IMR-90 (cell line): ENCODE results near the gene RNGTT. TPM values are rescaled to one million over a fixed set of nuclear protein-coding genes. Genes with fewer than 3 reads are reported as not detected.

ENCODE experiments used
- ATAC-seq: fragments of 200-7000 bp; cut with Tn5 transposase; 2 replicates; pipeline ENCODE4 v1.9.1; 2020; ENCODE audit warnings: low read depth, mild to moderate bottlenecking, moderate library complexity
- BruUV-seq: library from RNA; stranded (reverse); fragments of 400-500 nt; replicated peaks from 2 replicates; lab custom pipeline; 2021; lab: Mats Ljungman, UMichigan
- CTCF ChIA-PET: fragments of 300-600 bp; formaldehyde crosslinking; extraction: SDS; loops from one replicate; lab custom pipeline; 2021; ENCODE audit warnings: antibody characterized with exemption; lab: Yijun Ruan, JAX
- POLR2A ChIA-PET: fragments of 300-600 bp; sonication (Branson Sonifier 250); formaldehyde crosslinking; loops from one replicate; lab custom pipeline; 2022; ENCODE audit warnings: antibody characterized with exemption; ENCODE audit not compliant: unreplicated experiment; lab: Charles Lee
- DNase-seq: peaks from one replicate; pipeline ENCODE4 v3.0.0; 2013
- H2AFZ ChIP-seq: replicated peaks from 2 replicates; pipeline ENCODE3; 2013; ENCODE audit warnings: low read length, mild to moderate bottlenecking; ENCODE audit not compliant: poor library complexity
- H2AK5ac ChIP-seq: 2 replicates; pipeline ENCODE4 v1.6.1; 2013; ENCODE audit warnings: low read depth, low read length, inconsistent platforms
- H2AK9ac ChIP-seq: replicated peaks from 2 replicates; pipeline ENCODE3; 2013; ENCODE audit warnings: mild to moderate bottlenecking, low read depth, low read length, moderate library complexity; ENCODE audit not compliant: poor library complexity
- H2BK120ac ChIP-seq: 2 replicates; pipeline ENCODE4 v1.6.1; 2013; ENCODE audit warnings: low read depth, low read length, inconsistent platforms
- H2BK15ac ChIP-seq: 3 replicates; pipeline ENCODE4 v1.6.1; 2013; ENCODE audit warnings: low read depth, low read length, inconsistent platforms
- H2BK20ac ChIP-seq: 2 replicates; pipeline ENCODE4 v1.6.1; 2013; ENCODE audit warnings: low read depth, mild to moderate bottlenecking, inconsistent platforms, low read length, moderate library complexity
- H2BK5ac ChIP-seq: 2 replicates; pipeline ENCODE4 v1.6.1; 2013; ENCODE audit warnings: mild to moderate bottlenecking, low read depth, low read length, inconsistent platforms; ENCODE audit not compliant: poor library complexity, severe bottlenecking
- H3K14ac ChIP-seq: replicated peaks from 2 replicates; pipeline ENCODE4 v1.6.1; 2013; ENCODE audit warnings: low read depth, low read length, inconsistent platforms
- H3K18ac ChIP-seq: 2 replicates; pipeline ENCODE4 v1.6.1; 2013; ENCODE audit warnings: low read depth, low read length, control low read depth
- H3K23ac ChIP-seq: 2 replicates; pipeline ENCODE4 v1.6.1; 2013; ENCODE audit warnings: low read depth, low read length, inconsistent platforms
- H3K27ac ChIP-seq: 2 replicates; pipeline ENCODE4 v1.5.1; 2013; ENCODE audit warnings: mild to moderate bottlenecking, control low read depth, low read length; ENCODE audit not compliant: insufficient read depth
- H3K27me3 ChIP-seq: 2 replicates; pipeline ENCODE4 v1.6.1; 2013; ENCODE audit warnings: low read length; ENCODE audit not compliant: control insufficient read depth, insufficient read depth
- H3K36me3 ChIP-seq: 2 replicates; pipeline ENCODE4 v1.6.1; 2013; ENCODE audit warnings: low read length, mixed read lengths; ENCODE audit not compliant: control insufficient read depth, insufficient read depth
- H3K4ac ChIP-seq: 2 replicates; pipeline ENCODE4 v1.6.1; 2013; ENCODE audit warnings: low read depth, low read length, inconsistent platforms
- H3K4me1 ChIP-seq: 2 replicates; pipeline ENCODE4 v1.6.1; 2013; ENCODE audit warnings: low read length, mixed read lengths; ENCODE audit not compliant: control insufficient read depth, insufficient read depth
- H3K4me2 ChIP-seq: 2 replicates; pipeline ENCODE4 v1.6.1; 2013; ENCODE audit warnings: low read depth, mild to moderate bottlenecking, control low read depth, low read length, moderate library complexity
- H3K4me3 ChIP-seq: 2 replicates; pipeline ENCODE4 v1.5.1; 2013; ENCODE audit warnings: low read depth, mild to moderate bottlenecking, control low read depth, low read length, moderate library complexity; ENCODE audit not compliant: insufficient read depth
- H3K56ac ChIP-seq: 2 replicates; pipeline ENCODE4 v1.6.1; 2013; ENCODE audit warnings: low read length, inconsistent platforms; ENCODE audit not compliant: insufficient read depth; ENCODE audit errors: extremely low read depth
- H3K79me1 ChIP-seq, 2 experiments: 2 replicates each; pipeline ENCODE4 v1.6.1; 2013; ENCODE audit warnings: low read length in 2 of 2, inconsistent platforms in 1 of 2, low read depth in 1 of 2
- H3K9ac ChIP-seq: 2 replicates; pipeline ENCODE4 v1.6.1; 2013; ENCODE audit warnings: low read depth, low read length, control low read depth
- H3K9me1 ChIP-seq: 2 replicates; pipeline ENCODE4 v1.6.1; 2013; ENCODE audit warnings: low read length, inconsistent platforms; ENCODE audit not compliant: insufficient read depth
- H3K9me3 ChIP-seq: 2 replicates; pipeline ENCODE4 v1.6.1; 2013; ENCODE audit warnings: low read length; ENCODE audit not compliant: control insufficient read depth, insufficient read depth
- H4K20me1 ChIP-seq: 2 replicates; pipeline ENCODE4 v1.6.1; 2013; ENCODE audit warnings: low read length, inconsistent platforms; ENCODE audit not compliant: insufficient read depth
- H4K5ac ChIP-seq: 2 replicates; pipeline ENCODE4 v1.6.1; 2013; ENCODE audit warnings: mild to moderate bottlenecking, low read depth, low read length, control low read depth
- H4K8ac ChIP-seq, 2 experiments: 2 replicates each; pipeline ENCODE4 v1.6.1; 2013; ENCODE audit warnings: low read depth in 2 of 2, low read length in 2 of 2, control low read depth in 1 of 2, inconsistent platforms in 1 of 2
- H4K91ac ChIP-seq: 2 replicates; pipeline ENCODE4 v1.6.1; 2013; ENCODE audit warnings: low read depth, low read length, inconsistent platforms; ENCODE audit not compliant: insufficient read depth
- BHLHE40 ChIP-seq: fragments of 150-350 bp; IDR thresholded peaks from 2 replicates; pipeline ENCODE4 v1.6.1; 2016; ENCODE audit warnings: mild to moderate bottlenecking, low read depth, low read length
- CEBPB ChIP-seq: IDR thresholded peaks from 2 replicates; pipeline ENCODE4 v1.6.1; 2012; ENCODE audit warnings: low read depth, low read length, improper control_type of control experiment
- FOS ChIP-seq: fragments of 150-350 bp; IDR thresholded peaks from 2 replicates; pipeline ENCODE4 v1.6.1; 2016; ENCODE audit warnings: low read depth, low read length
- MAFK ChIP-seq: IDR thresholded peaks from 2 replicates; pipeline ENCODE4 v1.6.1; 2012; ENCODE audit warnings: low read depth, low read length, improper control_type of control experiment
- MAZ ChIP-seq: IDR thresholded peaks from 2 replicates; pipeline ENCODE4 v1.6.1; 2012; ENCODE audit warnings: low read depth, mild to moderate bottlenecking, low read length, improper control_type of control experiment, moderate library complexity, borderline replicate concordance
- MXI1 ChIP-seq: IDR thresholded peaks from 2 replicates; pipeline ENCODE4 v1.6.1; 2012; ENCODE audit warnings: low read depth, mild to moderate bottlenecking, low read length, moderate library complexity, borderline replicate concordance
- NFE2L2 ChIP-seq: fragments of 150-350 bp; IDR thresholded peaks from 2 replicates; pipeline ENCODE4 v1.6.1; 2016; ENCODE audit warnings: low read depth, mild to moderate bottlenecking, low read length
- POLR2A ChIP-seq: IDR thresholded peaks from 2 replicates; pipeline ENCODE4 v1.6.1; 2012; ENCODE audit warnings: mild to moderate bottlenecking, low read depth, low read length
- RCOR1 ChIP-seq: IDR thresholded peaks from 2 replicates; pipeline ENCODE4 v1.6.1; 2012; ENCODE audit warnings: mild to moderate bottlenecking, low read length, improper control_type of control experiment; ENCODE audit not compliant: insufficient replicate concordance
- RFX5 ChIP-seq: IDR thresholded peaks from 2 replicates; pipeline ENCODE4 v1.8.0; 2012; ENCODE audit warnings: low read depth, mild to moderate bottlenecking, low read length, moderate library complexity
- SMC3 ChIP-seq: fragments of 150-350 bp; IDR thresholded peaks from 2 replicates; pipeline ENCODE4 v1.6.1; 2016; ENCODE audit warnings: low read depth, mild to moderate bottlenecking, antibody characterized with exemption, low read length, moderate library complexity
- USF2 ChIP-seq: fragments of 150-350 bp; IDR thresholded peaks from 2 replicates; pipeline ENCODE4 v1.6.1; 2017; ENCODE audit warnings: mild to moderate bottlenecking, antibody characterized with exemption, low read length, low read depth
- WGBS, 2 experiments: methylation state at CpG; one replicate each; pipeline versions ENCODE4 v1.1.5 to v1.1.7; 2013; ENCODE audit warnings: missing lambda C conversion rate in 2 of 2; ENCODE audit not compliant: insufficient read length in 1 of 2; ENCODE audit errors: extremely low coverage in 2 of 2; 5-methylcytosine and 5-hydroxymethylcytosine counted together
- dilution Hi-C: fragments of 300-500 bp; cut with HindIII; formaldehyde crosslinking; loops from one replicate; pipeline ENCODE4 v1.14.3; 2018; ENCODE audit warnings: low sequenced_read_pairs; ENCODE audit not compliant: unreplicated experiment
- in situ Hi-C: fragments of 300-500 bp; cut with MboI; formaldehyde crosslinking; loops from 3 replicates; pipeline ENCODE4 v1.14.3; 2019; ENCODE audit warnings: low sequenced_read_pairs, inconsistent platforms, mixed read lengths
- intact Hi-C: fragments of 100-400 bp; cut with micrococcal nuclease; formaldehyde crosslinking; loops from 2 replicates; pipeline ENCODE4 v1.10.0; 2022
- polyA plus RNA-seq, 3 experiments: library from polyadenylated mRNA; depleted of rRNA; stranded (reverse); fragments of >200 nt; gene quantifications; 2 replicates each; pipeline ENCODE4 v1.2.3, GENCODE V29; 2012; ENCODE audit warnings: low replicate concordance in 1 of 3
- total RNA-seq: library from RNA; depleted of rRNA; stranded (reverse); fragments of >200 nt; gene quantifications from 2 replicates; pipeline ENCODE4 v1.2.3, GENCODE V29; 2012
- TF ChIP-seq, protein P1 (sequence below): fragments of 150-350 bp; IDR thresholded peaks from 2 replicates; pipeline ENCODE4 v1.6.1; 2016; ENCODE audit warnings: low read depth, mild to moderate bottlenecking, low read length, moderate library complexity, borderline replicate concordance

Gene RNGTT
- total and polyA plus RNA-seq, 2 of the 4 experiments (the other 2 are of a cell fraction): 5.4 to 21.7 TPM

DNA sequence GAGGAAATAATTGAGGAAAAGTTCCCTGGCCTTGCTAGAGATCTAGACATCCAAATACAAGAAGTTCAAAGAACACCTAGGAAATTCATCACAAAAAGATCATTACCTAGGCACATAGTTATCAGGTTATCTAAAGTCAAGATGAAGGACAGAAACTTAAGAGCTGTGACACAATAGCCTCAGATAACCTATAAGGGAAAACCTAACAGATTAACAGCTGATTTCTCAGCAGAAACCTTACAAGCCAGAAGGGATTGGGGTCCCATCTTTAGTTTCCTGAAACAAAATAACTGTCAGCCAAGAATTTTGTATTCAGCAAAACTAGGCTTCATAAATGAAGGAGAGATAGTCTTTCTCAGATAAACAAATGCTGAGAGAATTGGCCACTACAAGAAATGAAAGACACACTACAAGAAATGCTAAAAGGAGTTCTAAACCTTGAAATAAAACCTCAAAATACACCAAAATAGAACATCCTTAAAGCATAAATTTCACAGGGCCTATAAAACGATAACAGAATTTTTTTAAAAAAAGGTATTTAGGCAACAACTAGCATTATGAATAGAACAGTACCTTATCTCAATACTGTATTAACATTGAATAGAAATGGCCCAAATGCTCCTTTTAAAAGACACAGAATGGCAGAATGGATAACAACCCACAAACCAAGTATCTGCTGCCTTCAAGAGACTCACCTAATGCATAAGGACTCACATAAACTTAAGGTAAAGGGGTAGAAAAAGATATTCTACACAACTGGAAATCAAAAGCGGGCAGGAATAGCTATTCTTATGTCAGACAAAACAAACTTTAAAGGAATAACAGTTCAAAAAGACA lies 9.7 kb downstream of the RNGTT start:
- TF ChIP-seq MAZ (no peak), MXI1 (no peak), NFE2L2 (no peak), RCOR1 (no peak), USF2 (no peak), FOS (no peak), SMC3 (no peak), POLR2A (no peak), CEBPB (no peak), MAFK (no peak), RFX5 (no peak), BHLHE40 (no peak)
- TF ChIP-seq, protein P1, sequence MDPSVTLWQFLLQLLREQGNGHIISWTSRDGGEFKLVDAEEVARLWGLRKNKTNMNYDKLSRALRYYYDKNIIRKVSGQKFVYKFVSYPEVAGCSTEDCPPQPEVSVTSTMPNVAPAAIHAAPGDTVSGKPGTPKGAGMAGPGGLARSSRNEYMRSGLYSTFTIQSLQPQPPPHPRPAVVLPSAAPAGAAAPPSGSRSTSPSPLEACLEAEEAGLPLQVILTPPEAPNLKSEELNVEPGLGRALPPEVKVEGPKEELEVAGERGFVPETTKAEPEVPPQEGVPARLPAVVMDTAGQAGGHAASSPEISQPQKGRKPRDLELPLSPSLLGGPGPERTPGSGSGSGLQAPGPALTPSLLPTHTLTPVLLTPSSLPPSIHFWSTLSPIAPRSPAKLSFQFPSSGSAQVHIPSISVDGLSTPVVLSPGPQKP: no peak
- no peak overlapping the region for H2BK15ac ChIP-seq
- H3K27ac ChIP-seq: no peak overlapping the region
- peaks cover 6% of the 10 kb centered on the region for H3K9me3 ChIP-seq
- no peak overlapping the region for H2AK9ac ChIP-seq
- H3K18ac ChIP-seq: no peak overlapping the region
- H3K4me1 ChIP-seq: no peaks in the 10 kb centered on the region
- H3K27me3 ChIP-seq: no peaks in the 10 kb centered on the region
- 0 out of 2 replicates have a peak, but pooled peaks cover 1% of the 10 kb centered on the region for H3K36me3 ChIP-seq
- CTCF ChIA-PET: no interaction called here
- no peak overlapping the region for H3K14ac ChIP-seq
- H3K79me1 ChIP-seq: peaks cover 15 to 25% of the 10 kb centered on the region in 2 experiments; a peak in 3 of 4 replicates
- no peak overlapping the region for H2AK5ac ChIP-seq
- no peak overlapping the region for H3K4ac ChIP-seq
- no peak overlapping the region for H2BK20ac ChIP-seq
- no peak overlapping the region for H3K4me2 ChIP-seq
- in situ Hi-C loops: no loop called here
- H3K9me1 ChIP-seq: no peaks in the 10 kb centered on the region
- H4K8ac ChIP-seq: no peak overlapping the region
- no peak overlapping the region for H3K4me3 ChIP-seq
- H3K9ac ChIP-seq: no peak overlapping the region
- dilution Hi-C loops: no loop called here
- no peak overlapping the region for H3K56ac ChIP-seq
- no peak overlapping the region for H3K23ac ChIP-seq
- no peak overlapping the region for H4K5ac ChIP-seq
- intact Hi-C loops: no loop called here
- no CpG with 5 or more reads among the region's 2 CpGs for WGBS, 2 experiments
- peaks cover 11% of the 10 kb centered on the region; the same call in 1 of the 2 replicates for H4K20me1 ChIP-seq
- no peak overlapping the region for H2BK5ac ChIP-seq
- H2BK120ac ChIP-seq: no peak overlapping the region
- POLR2A ChIA-PET: no interaction called here
- ATAC-seq (no peak), DNase-seq (no peak)
- no peak overlapping the region for H2AFZ ChIP-seq
- no peak overlapping the region for H4K91ac ChIP-seq
- BruUV-seq: no TSS peak
